Spinal cord (tissue), 10 donors: ENCODE measurements around the gene DENND1C. TPM values are rescaled to one million over a fixed set of nuclear protein-coding genes. Genes with fewer than 3 reads are reported as not detected.

Experiments used
- DNase-seq, 6 donors: peaks; one replicate each; pipeline versions ENCODE4 v3.0.0 to v3.0.0-alpha.2; 2013 to 2015; ENCODE audit warnings: low spot score in 6 of 6, low read depth in 4 of 6
- H3K27ac ChIP-seq: one replicate; pipeline ENCODE4 v1.5.1; 2013; ENCODE audit warnings: low read depth, low read length, control low read depth
- H3K27me3 ChIP-seq: one replicate; pipeline ENCODE4 v1.6.1; 2013; ENCODE audit warnings: low read length; ENCODE audit not compliant: control insufficient read depth, insufficient read depth
- H3K36me3 ChIP-seq: one replicate; pipeline ENCODE4 v1.6.1; 2013; ENCODE audit warnings: low read length; ENCODE audit not compliant: control insufficient read depth, insufficient read depth
- H3K4me1 ChIP-seq: one replicate; pipeline ENCODE4 v1.6.1; 2013; ENCODE audit warnings: low read length; ENCODE audit not compliant: control insufficient read depth, insufficient read depth
- H3K4me3 ChIP-seq: one replicate; pipeline ENCODE4 v1.5.1; 2013; ENCODE audit warnings: low read depth, low read length, control low read depth
- H3K9me3 ChIP-seq: one replicate; pipeline ENCODE4 v1.6.1; 2013; ENCODE audit warnings: low read length; ENCODE audit not compliant: control insufficient read depth, insufficient read depth
- WGBS: methylation state at CpG from one replicate; pipeline ENCODE4 v1.1.5; 2013; ENCODE audit warnings: missing lambda C conversion rate; ENCODE audit not compliant: insufficient coverage; 5-methylcytosine and 5-hydroxymethylcytosine counted together
- polyA plus RNA-seq, 2 donors: library from polyadenylated mRNA; unstranded; fragments of 120-200 nt; gene quantifications; one replicate each; pipeline ENCODE4 v1.2.1, GENCODE V29; 2013; ENCODE audit not compliant: insufficient read length in 2 of 2
- total RNA-seq, 2 donors: library from RNA; depleted of rRNA in 1 of 2; stranded (reverse); fragments of 120-200 nt in 1 of 2; fragments of >200 nt in 1 of 2; gene quantifications; one replicate each; pipeline versions ENCODE4 v1.2.3 to v1.2.4, GENCODE V29; 2013 to 2014
- donor health status: healthy.

DENND1C gene
- total and polyA plus RNA-seq, 4 donors, result 0.28 to 2.4 (median 1.4) TPM

DNA sequence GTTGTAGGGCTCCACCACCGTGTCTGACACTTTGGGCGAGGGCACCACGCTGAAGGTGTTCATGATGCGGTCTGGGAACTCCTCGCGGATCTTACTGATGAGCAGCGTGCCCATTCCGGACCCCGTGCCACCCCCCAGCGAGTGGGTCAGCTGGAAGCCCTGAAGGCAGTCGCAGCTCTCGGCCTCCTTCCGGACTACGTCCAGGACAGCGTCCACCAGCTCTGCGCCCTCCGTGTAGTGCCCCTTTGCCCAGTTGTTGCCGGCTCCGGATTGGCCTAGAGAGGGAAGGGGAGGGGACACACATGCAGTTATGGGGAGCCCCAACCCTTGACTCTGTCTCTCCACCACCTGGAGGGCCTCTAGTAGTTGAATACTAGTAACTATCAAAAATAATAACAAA lies 14.4 kb upstream of the DENND1C start:
- DNase-seq, result no peak
- H3K36me3 ChIP-seq, result peaks cover 48% of the 10 kb centered on the region
- peaks cover 4% of the 10 kb centered on the region for H3K9me3 ChIP-seq
- no peak overlapping the region for H3K27ac ChIP-seq
- WGBS, result 95% methylated on average over 17 of the region's 19 CpGs
- H3K4me1 ChIP-seq, result peaks cover 10% of the 10 kb centered on the region
- no peaks in the 10 kb centered on the region for H3K27me3 ChIP-seq
- no peak overlapping the region for H3K4me3 ChIP-seq

- Histone ChIP-seq H3K36me3 (peaks cover 43% of the 10 kb centered on the region), H3K4me1 (peaks cover 4% of the 10 kb centered on the region), H3K4me3 (no peak overlapping the region), H3K9me3 (peaks cover 4% of the 10 kb centered on the region), H3K27me3 (no peaks in the 10 kb centered on the region), H3K27ac (no peak overlapping the region)
- no peak for DNase-seq
- 88% methylated on average over 7 of the region's 8 CpGs for WGBS
Observed at GRCh38 chr19:6494438-6495036, 12.9 kb upstream of the DENND1C start.

- Histone ChIP-seq H3K36me3 (peaks cover 24% of the 10 kb centered on the region), H3K9me3 (peaks cover 4% of the 10 kb centered on the region), H3K4me1 (no peaks in the 10 kb centered on the region), H3K4me3 (no peak overlapping the region), H3K27me3 (no peaks in the 10 kb centered on the region), H3K27ac (no peak overlapping the region)
- DNase-seq, result no peak
- whole genome bisulfite sequencing, result 84% methylated on average over 4 of the region's 4 CpGs
Observed at GRCh38 chr19:6491802-6492592, 10.4 kb upstream of the DENND1C start.

GRCh38 chr19:6490134-6490533 lies 8.5 kb upstream of the DENND1C start:
- peaks cover 13% of the 10 kb centered on the region for H3K36me3 ChIP-seq
- peaks cover 4% of the 10 kb centered on the region for H3K9me3 ChIP-seq
- 89% methylated on average over 1 of the region's 2 CpGs for WGBS
- no peaks in the 10 kb centered on the region for H3K27me3 ChIP-seq
- DNase-seq, result no peak
- H3K4me1 ChIP-seq, result no peaks in the 10 kb centered on the region
- H3K27ac ChIP-seq, result no peak overlapping the region
- H3K4me3 ChIP-seq, result no peak overlapping the region

DNA sequence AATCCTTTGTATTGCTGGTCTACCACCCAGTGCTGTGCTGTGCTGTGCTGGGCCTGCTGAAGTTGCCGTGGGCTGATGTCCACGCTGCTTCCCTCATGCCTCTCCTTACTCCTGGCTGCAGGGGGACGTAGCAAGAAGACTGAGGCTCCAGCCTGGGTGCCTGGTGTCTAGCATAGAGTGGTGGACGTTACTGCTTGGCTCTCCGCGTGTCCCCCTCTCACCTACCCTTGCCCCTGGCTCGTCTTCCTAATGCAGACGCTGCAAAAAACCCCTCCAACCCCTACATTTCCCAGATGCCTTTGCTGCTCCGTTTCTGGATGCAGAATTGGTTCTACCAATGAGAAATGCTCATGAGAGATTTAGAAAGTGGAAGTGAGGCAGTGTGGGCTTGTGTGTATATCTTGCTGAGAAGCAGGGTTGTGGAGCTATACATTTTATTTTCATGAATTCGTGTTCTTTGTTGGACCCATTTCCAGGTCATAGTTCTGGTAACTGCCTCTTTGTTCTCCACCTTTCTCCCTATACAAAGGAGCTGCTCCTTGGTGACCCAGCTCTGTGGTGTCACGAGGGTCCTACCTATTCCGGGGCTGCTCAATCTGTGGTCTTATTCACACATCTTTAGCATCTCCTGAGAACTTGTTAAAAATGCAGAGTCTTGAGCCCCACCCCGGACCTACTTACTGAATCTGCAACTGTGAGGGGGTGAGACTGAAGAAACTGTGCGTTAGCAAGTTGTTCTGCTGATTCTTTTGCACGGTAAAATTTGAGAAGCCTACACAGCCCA lies 7.9 kb upstream of the DENND1C start:
- H3K4me1 ChIP-seq, result no peaks in the 10 kb centered on the region
- peaks cover 6% of the 10 kb centered on the region for H3K36me3 ChIP-seq
- no peak overlapping the region for H3K4me3 ChIP-seq
- H3K9me3 ChIP-seq, result peaks cover 4% of the 10 kb centered on the region
- no peak for DNase-seq
- H3K27me3 ChIP-seq, result no peaks in the 10 kb centered on the region
- 85% methylated on average over 7 of the region's 15 CpGs for WGBS
- no peak overlapping the region for H3K27ac ChIP-seq

- Histone ChIP-seq H3K9me3 (no peaks in the 10 kb centered on the region), H3K4me3 (no peak overlapping the region), H3K27me3 (no peaks in the 10 kb centered on the region), H3K27ac (no peak overlapping the region), H3K36me3 (no peaks in the 10 kb centered on the region), H3K4me1 (no peaks in the 10 kb centered on the region)
- DNase-seq, result no peak
- 97% methylated on average over 4 of the region's 7 CpGs for WGBS
Observed at GRCh38 chr19:6484831-6485230, 3.2 kb upstream of the DENND1C start.

DNA sequence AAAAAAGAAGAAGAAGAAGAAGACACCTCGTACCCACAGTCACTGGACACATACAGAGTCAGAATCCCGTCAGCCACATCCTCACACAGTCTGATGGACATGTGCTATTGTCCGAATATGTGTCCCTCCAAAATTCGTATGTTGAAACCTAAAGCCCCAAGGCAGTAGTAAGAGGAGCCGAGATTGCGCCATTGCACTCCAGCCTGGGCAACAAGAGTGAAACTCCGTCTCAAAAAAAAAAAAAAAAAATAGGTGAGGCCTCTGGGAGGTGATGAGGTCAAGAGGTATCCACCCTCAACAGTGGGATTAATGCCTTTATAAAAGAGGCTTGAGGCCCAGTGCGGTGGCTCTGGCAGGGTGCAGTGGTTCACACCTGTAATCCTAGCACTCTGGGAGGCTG lies 2.6 kb upstream of the DENND1C start:
- Histone ChIP-seq H3K4me3 (no peak overlapping the region), H3K27ac (no peak overlapping the region), H3K36me3 (no peaks in the 10 kb centered on the region), H3K4me1 (no peaks in the 10 kb centered on the region), H3K27me3 (no peaks in the 10 kb centered on the region), H3K9me3 (no peaks in the 10 kb centered on the region)
- 94% methylated on average over 6 of the region's 8 CpGs for WGBS
- DNase-seq, result no peak

DNA sequence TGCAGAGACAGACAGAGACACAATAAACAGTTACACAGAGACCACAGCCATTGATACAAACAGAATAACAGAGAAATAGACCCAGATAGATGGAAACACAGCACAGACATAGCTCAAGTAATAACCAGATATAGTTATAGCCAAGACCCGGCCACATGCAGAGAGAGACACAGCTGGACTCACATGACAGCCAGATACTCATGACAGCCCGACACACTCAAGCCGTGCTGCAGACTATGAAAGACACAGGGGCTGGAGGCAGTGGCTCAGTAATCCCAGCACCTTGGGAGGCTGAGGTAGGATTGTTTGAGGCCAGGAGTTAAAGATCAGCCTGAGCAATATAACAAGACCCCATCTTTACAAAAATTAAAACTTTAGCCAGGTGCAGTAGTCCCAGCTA lies 1.6 kb upstream of the DENND1C start:
- no peaks in the 10 kb centered on the region for H3K36me3 ChIP-seq
- no peak for DNase-seq
- H3K4me3 ChIP-seq, result no peak overlapping the region
- H3K4me1 ChIP-seq, result no peaks in the 10 kb centered on the region
- H3K27ac ChIP-seq, result no peak overlapping the region
- WGBS, result 60% methylated on average over 1 of the region's 3 CpGs
- peaks cover 1% of the 10 kb centered on the region for H3K9me3 ChIP-seq
- no peaks in the 10 kb centered on the region for H3K27me3 ChIP-seq

GRCh38 chr19:6482343-6482686 lies 728 bp upstream of the DENND1C start:
- 96% methylated on average over 6 of the region's 8 CpGs for WGBS
- no peaks in the 10 kb centered on the region for H3K27me3 ChIP-seq
- no peaks in the 10 kb centered on the region for H3K36me3 ChIP-seq
- H3K4me3 ChIP-seq, result no peak overlapping the region
- no peaks in the 10 kb centered on the region for H3K4me1 ChIP-seq
- peaks cover 1% of the 10 kb centered on the region for H3K9me3 ChIP-seq
- no peak for DNase-seq
- no peak overlapping the region for H3K27ac ChIP-seq
